Psoas muscle (tissue), 8 donors: ENCODE data around the gene AOPEP. TPM values are rescaled to one million over a fixed set of nuclear protein-coding genes. Genes with fewer than 3 reads are reported as not detected.
"Not testable (repeated sequence)": the region's sequence is repeated elsewhere in the genome, so short reads cannot be mapped to it uniquely, and the experiment has no call there.

Experiments used
- ATAC-seq, 4 donors: fragments of 200-7000 bp; cut with Tn5 transposase; one replicate each; pipeline ENCODE4 v1.9.1; 2020; ENCODE audit warnings: moderate library complexity in 3 of 4, mild to moderate bottlenecking in 2 of 4
- DNase-seq, 2 donors: peaks; one replicate each; pipeline ENCODE4 v3.0.0-alpha.2; 2020
- H3K27ac ChIP-seq: fragments of 200-600 bp; one replicate; pipeline ENCODE4 v1.8.0; 2022
- H3K27me3 ChIP-seq, 3 donors: fragments of 200-600 bp in 1 of 3; one replicate each; pipeline versions ENCODE4 v1.6.1 to v1.8.0; 2013 to 2022; ENCODE audit warnings: low read length in 2 of 3, mild to moderate bottlenecking in 2 of 3, moderate library complexity in 1 of 3; ENCODE audit not compliant: insufficient read depth in 3 of 3
- H3K36me3 ChIP-seq, 2 donors: fragments of 200-600 bp in 1 of 2; one replicate each; pipeline versions ENCODE4 v1.6.1 to v1.8.0; 2013 to 2022; ENCODE audit warnings: low read depth in 1 of 2, mild to moderate bottlenecking in 1 of 2, moderate library complexity in 1 of 2; ENCODE audit not compliant: insufficient read depth in 1 of 2
- H3K4me1 ChIP-seq: fragments of 200-600 bp; one replicate; pipeline ENCODE4 v1.8.0; 2022
- H3K4me3 ChIP-seq: fragments of 200-600 bp; one replicate; pipeline ENCODE4 v1.8.0; 2022; ENCODE audit warnings: mild to moderate bottlenecking
- H3K9me3 ChIP-seq: fragments of 200-600 bp; one replicate; pipeline ENCODE4 v1.8.0; 2022
- WGBS, 3 donors: extraction: QIAGEN DNeasy Blood & Tissue Kit; methylation state at CpG; one replicate each; pipeline versions ENCODE4 v1.1.6 to v1.1.7; 2013; 5-methylcytosine and 5-hydroxymethylcytosine counted together
- intact Hi-C, 2 donors: fragments of 100-400 bp; cut with DNase I; formaldehyde crosslinking; loops; one replicate each; pipeline versions ENCODE4 v1.11.0 to v1.14.2; 2022
- polyA plus RNA-seq, 3 donors: library from polyadenylated mRNA; stranded (reverse); fragments of 200-250 nt; gene quantifications; one replicate each; pipeline ENCODE4 v1.2.3, GENCODE V29; 2013
- total RNA-seq, 4 donors: library from RNA; stranded (reverse); fragmentation: NEBNext Ultra II Directional in 2 of 4; extraction: Animal tissue kit (Norgen Biotek cat#: 25700) in 2 of 4; gene quantifications; one replicate each; pipeline versions ENCODE4 v1.2.1 to v1.2.4, GENCODE V29; 2021 to 2023
- TF ChIP-seq, protein P1 (sequence below): fragments of 200-600 bp; IDR thresholded peaks from one replicate; pipeline ENCODE4 v1.8.0; 2022; ENCODE audit warnings: antibody characterized with exemption
- donor health status: healthy with polysubstance abuse.
- donor health status: DM: no; HTN: no; CAD: no; lungs with moderate emphysema.
- donor health status: Bipolar disorder and iron deficiency.
- donor health status: healthy.
- donor health status: DM: yes; HTN: yes; CAD: no.
- donor health status: DM: no; HTN: no; CAD: no.
- donor health status: DM: no; HTN: no; CAD: no.
- donor health status: DM: yes; HTN: yes; CAD: no.

The AOPEP gene
- total and polyA plus RNA-seq, 7 donors: 46.4 to 96.9 (median 78.6) TPM

DNA sequence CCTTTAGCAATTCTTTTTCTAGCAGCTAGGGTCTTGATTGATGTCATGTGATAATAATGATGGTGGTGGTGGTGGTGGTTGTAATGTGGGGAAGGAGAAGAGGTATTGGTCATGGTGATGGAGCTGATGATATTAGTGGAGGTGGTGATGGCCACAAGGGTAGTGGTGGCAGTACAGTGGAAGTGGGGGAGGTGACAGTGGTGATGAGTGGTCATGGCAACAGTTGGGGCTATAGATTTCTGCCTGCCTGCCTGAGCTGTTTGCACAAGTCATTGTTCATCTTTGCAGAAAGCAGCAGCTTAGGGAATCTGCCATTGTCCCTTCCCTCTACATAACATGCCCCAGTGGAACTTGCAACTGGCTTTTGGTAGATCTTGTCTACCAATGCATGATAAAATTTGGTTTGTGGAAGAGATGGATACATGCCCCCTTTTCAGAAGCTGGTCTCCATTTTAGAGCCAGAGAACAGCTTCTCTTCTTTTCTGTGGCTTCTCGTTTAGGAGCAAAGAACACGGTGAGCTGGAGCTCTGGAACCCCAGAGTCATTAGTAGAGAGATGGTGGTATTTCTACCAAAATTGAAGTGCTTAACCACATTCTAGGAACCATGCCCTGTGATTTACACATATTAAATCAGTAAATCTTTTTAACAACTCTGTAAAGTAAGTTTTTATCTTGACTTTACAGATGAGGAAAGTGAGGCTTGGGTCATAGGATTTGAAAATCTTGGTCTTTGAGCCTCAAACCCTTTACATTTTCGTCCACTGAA, 100.3 kb downstream of the AOPEP start:
- 83 to 93% (median 88%) methylated on average over 3 of the region's 3 CpGs for WGBS, 3 donors
- no peak for ATAC-seq
- TF ChIP-seq, protein P1, sequence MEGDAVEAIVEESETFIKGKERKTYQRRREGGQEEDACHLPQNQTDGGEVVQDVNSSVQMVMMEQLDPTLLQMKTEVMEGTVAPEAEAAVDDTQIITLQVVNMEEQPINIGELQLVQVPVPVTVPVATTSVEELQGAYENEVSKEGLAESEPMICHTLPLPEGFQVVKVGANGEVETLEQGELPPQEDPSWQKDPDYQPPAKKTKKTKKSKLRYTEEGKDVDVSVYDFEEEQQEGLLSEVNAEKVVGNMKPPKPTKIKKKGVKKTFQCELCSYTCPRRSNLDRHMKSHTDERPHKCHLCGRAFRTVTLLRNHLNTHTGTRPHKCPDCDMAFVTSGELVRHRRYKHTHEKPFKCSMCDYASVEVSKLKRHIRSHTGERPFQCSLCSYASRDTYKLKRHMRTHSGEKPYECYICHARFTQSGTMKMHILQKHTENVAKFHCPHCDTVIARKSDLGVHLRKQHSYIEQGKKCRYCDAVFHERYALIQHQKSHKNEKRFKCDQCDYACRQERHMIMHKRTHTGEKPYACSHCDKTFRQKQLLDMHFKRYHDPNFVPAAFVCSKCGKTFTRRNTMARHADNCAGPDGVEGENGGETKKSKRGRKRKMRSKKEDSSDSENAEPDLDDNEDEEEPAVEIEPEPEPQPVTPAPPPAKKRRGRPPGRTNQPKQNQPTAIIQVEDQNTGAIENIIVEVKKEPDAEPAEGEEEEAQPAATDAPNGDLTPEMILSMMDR: no peak
- no peaks in the 10 kb centered on the region for H3K36me3 ChIP-seq
- no peak overlapping the region for H3K4me3 ChIP-seq
- no peaks in the 10 kb centered on the region for H3K9me3 ChIP-seq
- DNase-seq: no peak
- peak overlapping the region; percentile 48 for H3K27ac ChIP-seq
- intact Hi-C loops: loop anchor here in 1 of 2 donors (5.0 kb wide), 1 partner anchor 35 kb away; no protein-coding TSS in a partner anchor
- no peaks in the 10 kb centered on the region for H3K27me3 ChIP-seq
- peaks cover 43% of the 10 kb centered on the region for H3K4me1 ChIP-seq

DNA sequence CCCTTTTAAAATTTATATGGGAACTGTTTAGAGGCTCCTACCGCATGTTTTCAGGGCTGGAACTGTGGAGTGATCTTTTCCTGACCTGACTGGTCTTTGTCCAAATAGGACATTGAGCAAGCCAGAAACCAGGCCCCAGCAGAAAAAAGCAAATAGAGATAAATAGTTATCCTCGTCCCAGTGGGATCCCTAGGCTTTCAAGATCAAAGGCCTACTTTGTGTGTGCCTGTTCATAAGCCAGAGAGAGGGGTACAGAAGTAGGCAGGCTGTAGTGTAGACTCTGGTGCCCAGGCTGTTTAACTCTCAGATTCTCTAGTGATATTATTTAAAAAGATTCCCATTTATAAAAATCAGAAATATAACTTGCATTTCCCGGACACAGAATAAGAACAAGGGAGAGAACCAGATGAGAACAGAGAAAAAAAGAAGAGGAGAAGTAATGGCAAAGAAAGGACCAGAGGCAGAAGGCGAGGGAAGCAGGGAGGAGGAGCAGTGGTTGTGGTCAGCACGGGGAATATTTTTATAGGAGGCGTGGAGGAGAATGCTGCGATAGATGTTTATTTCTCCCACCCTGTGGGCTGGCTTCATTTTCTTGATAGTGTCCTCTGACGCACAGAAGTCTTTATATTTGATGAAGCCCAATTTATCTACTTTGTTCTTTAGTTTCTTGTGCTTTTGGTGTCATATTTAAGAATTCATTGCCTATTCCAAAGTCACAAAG, 101.2 kb downstream of the AOPEP start:
- H3K4me3 ChIP-seq: no peak overlapping the region
- no peaks in the 10 kb centered on the region for H3K36me3 ChIP-seq
- peak overlapping the region; percentile 48 for H3K27ac ChIP-seq
- peaks cover 34% of the 10 kb centered on the region for H3K4me1 ChIP-seq
- 56 to 66% (median 60%) methylated on average over 8 of the region's 8 CpGs for WGBS, 3 donors
- H3K9me3 ChIP-seq: no peaks in the 10 kb centered on the region
- no peak for DNase-seq
- intact Hi-C loops: loop anchor here in 1 of 2 donors (5.0 kb wide), 1 partner anchor 35 kb away; no protein-coding TSS in a partner anchor
- ATAC-seq: peak in 3 of 4 donors; percentile 15 to 51 (median 21)
- no peaks in the 10 kb centered on the region for H3K27me3 ChIP-seq
- TF ChIP-seq, protein P1: no peak

DNA sequence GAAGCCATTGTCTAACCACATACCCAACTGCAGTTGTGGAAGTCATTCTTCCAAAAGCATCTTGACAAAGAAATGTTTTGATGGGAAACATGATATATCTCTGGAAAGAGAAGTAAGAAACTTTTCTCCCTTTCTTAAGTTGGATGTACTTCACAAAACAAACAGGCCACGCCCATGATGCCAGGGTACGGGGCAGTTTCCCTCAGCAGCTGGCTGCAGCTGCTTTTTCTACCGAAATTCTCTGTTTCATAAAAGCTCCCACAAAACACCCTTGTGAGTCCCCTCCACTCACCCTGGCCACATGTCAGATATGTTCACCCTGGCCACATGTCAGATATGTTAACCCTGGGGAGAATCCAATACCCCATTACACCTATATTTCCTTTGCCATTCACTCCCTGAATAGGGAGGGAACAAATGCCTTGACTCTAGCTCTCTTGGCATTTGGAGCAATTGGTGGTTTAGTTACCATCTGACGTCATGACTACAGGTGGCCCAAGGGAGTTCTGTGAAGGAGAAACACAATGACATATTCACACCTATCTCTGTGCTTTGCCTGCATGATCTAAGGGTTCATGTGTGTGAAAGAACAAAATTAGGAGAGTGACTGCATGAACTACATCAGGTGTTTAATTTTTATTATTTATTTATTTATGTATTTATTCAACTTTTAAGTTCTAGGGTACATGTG, 103.0 kb downstream of the AOPEP start:
- Histone ChIP-seq H3K9me3 (no peaks in the 10 kb centered on the region), H3K27ac (no peak overlapping the region), H3K4me1 (peaks cover 29% of the 10 kb centered on the region), H3K4me3 (no peak overlapping the region), H3K36me3 (no peaks in the 10 kb centered on the region), H3K27me3 (no peaks in the 10 kb centered on the region)
- no peak for ATAC-seq
- TF ChIP-seq, protein P1: no peak
- intact Hi-C loops: loop anchor here in 1 of 2 donors (5.0 kb wide), 1 partner anchor 33 kb away; no protein-coding TSS in a partner anchor
- WGBS, 3 donors: 47 to 74% (median 53%) methylated on average over 4 of the region's 4 CpGs
- no peak for DNase-seq

DNA sequence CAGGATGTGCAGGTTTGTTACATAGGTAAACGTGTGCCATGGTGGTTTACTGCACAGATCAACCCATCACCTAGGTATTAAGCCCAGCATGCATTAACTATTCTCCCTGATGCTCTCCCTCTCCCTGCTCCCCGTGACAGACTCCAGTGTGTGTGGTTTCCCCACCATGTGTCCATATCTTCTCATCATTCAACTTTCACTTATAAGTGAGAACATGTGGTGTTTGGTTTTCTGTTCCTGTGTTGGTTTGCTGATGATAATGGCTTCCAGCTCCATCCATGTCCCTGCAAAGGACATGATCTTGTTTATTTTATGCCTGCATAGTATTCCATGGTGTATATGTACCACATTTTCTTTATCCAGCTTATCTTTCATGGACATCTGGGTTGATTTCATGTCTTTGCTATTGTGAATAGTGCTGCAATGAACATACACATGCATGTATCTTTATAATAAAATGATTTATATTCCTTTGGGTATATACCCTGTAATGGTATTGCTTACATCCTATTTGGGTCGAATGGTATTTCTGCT, 103.6 kb downstream of the AOPEP start:
- H3K4me1 ChIP-seq: peaks cover 24% of the 10 kb centered on the region
- intact Hi-C loops, H3K27me3 ChIP-seq, H3K4me3 ChIP-seq, H3K27ac ChIP-seq, H3K36me3 ChIP-seq, H3K9me3 ChIP-seq, DNase-seq, ATAC-seq: not testable (repeated sequence)
- WGBS, 3 donors: 63 to 75% (median 65%) methylated on average over 3 of the region's 3 CpGs
